WTC11 (cell line): Measurements from ENCODE around the gene YWHAQ. TPM values are rescaled to one million over a fixed set of nuclear protein-coding genes. Genes with fewer than 3 reads are reported as not detected.
A peak's percentile ranks its signal among the peaks of the same experiment; 100 is the strongest.
"Not testable (repeated sequence)": the region's sequence is repeated elsewhere in the genome, so short reads cannot be mapped to it uniquely, and the experiment has no call there.

Source experiments
- ATAC-seq: fragments of 200-7000 bp; cut with Tn5 transposase; 2 replicates; pipeline ENCODE4 v1.10.0; 2021; ENCODE audit warnings: mild to moderate bottlenecking, moderate library complexity
- CTCF ChIA-PET: fragments of 300-600 bp; sonication (Branson Sonifier 250); formaldehyde crosslinking; loops from one replicate; lab custom pipeline; 2021; ENCODE audit warnings: antibody characterized with exemption; lab: Charles Lee
- POLR2A ChIA-PET: fragments of 350-600 bp; sonication (Branson Sonifier 250); formaldehyde crosslinking; loops from one replicate; lab custom pipeline; 2021; ENCODE audit warnings: antibody characterized with exemption; lab: Charles Lee
- DNase-seq: peaks from one replicate; pipeline ENCODE4 v3.0.0; 2021; ENCODE audit warnings: low spot score
- H3K27ac Mint-ChIP-seq: 2 replicates; pipeline ENCODE4 v1.8.0; 2021; ENCODE audit warnings: mixed read lengths
- H3K27me3 Mint-ChIP-seq: 2 replicates; pipeline ENCODE4 v1.8.0; 2021; ENCODE audit warnings: low read depth, mild to moderate bottlenecking, moderate library complexity, mixed read lengths
- H3K36me3 Mint-ChIP-seq: 2 replicates; pipeline ENCODE4 v1.8.0; 2021; ENCODE audit warnings: mixed read lengths
- H3K4me1 Mint-ChIP-seq: 2 replicates; pipeline ENCODE4 v1.8.0; 2022; ENCODE audit warnings: mixed read lengths
- H3K4me3 Mint-ChIP-seq: 2 replicates; pipeline ENCODE4 v1.8.0; 2021; ENCODE audit warnings: mild to moderate bottlenecking, moderate library complexity, mixed read lengths
- H3K9me3 Mint-ChIP-seq: 2 replicates; pipeline ENCODE4 v1.8.0; 2021; ENCODE audit warnings: mixed read lengths
- ATF3 ChIP-seq: sonication (generic); formaldehyde crosslinking; conservative IDR thresholded peaks from 2 replicates; pipeline ENCODE4 v1.8.1; 2022; ENCODE audit warnings: mild to moderate bottlenecking, missing genetic modification reagents
- CDX4 ChIP-seq: fragments of 250-450 bp; sonication (Bioruptor Pico); IDR thresholded peaks from 2 replicates; pipeline ENCODE4 v1.9.0; 2021; ENCODE audit warnings: moderate library complexity, mild to moderate bottlenecking, inconsistent platforms, borderline replicate concordance
- E2F5 ChIP-seq: sonication (generic); formaldehyde crosslinking; IDR thresholded peaks from 2 replicates; pipeline ENCODE4 v1.8.1; 2022; ENCODE audit warnings: mild to moderate bottlenecking, moderate library complexity, missing genetic modification reagents
- EMX1 ChIP-seq: fragments of 250-450 bp; sonication (Bioruptor Pico); IDR thresholded peaks from 2 replicates; pipeline ENCODE4 v1.8.0; 2021; ENCODE audit warnings: mild to moderate bottlenecking
- FOXP1 ChIP-seq: sonication (generic); formaldehyde crosslinking; IDR thresholded peaks from 2 replicates; pipeline ENCODE4 v1.8.0; 2022; ENCODE audit warnings: missing genetic modification reagents, mild to moderate bottlenecking, moderate library complexity, borderline replicate concordance
- GRHL2 ChIP-seq: fragments of 250-450 bp; sonication (Bioruptor Pico); IDR thresholded peaks from 2 replicates; pipeline ENCODE4 v1.8.0; 2022; ENCODE audit warnings: mild to moderate bottlenecking, moderate library complexity; ENCODE audit not compliant: insufficient replicate concordance, severe bottlenecking
- JUN ChIP-seq: sonication (generic); formaldehyde crosslinking; IDR thresholded peaks from 2 replicates; pipeline ENCODE4 v1.8.0; 2023; ENCODE audit warnings: mild to moderate bottlenecking, missing genetic modification reagents
- MXD4 ChIP-seq: fragments of 250-450 bp; sonication (Bioruptor Pico); IDR thresholded peaks from 2 replicates; pipeline ENCODE4 v1.8.0; 2021; ENCODE audit warnings: mild to moderate bottlenecking, moderate library complexity, borderline replicate concordance
- NR3C1 ChIP-seq: sonication (generic); formaldehyde crosslinking; conservative IDR thresholded peaks from 2 replicates; pipeline ENCODE4 v1.8.1; 2023; ENCODE audit warnings: low read depth, mild to moderate bottlenecking, missing genetic modification reagents
- PRRX2 ChIP-seq: fragments of 250-450 bp; sonication (Bioruptor Pico); IDR thresholded peaks from 2 replicates; pipeline ENCODE4 v1.8.0; 2021; ENCODE audit warnings: mild to moderate bottlenecking
- RELA ChIP-seq: sonication (generic); formaldehyde crosslinking; IDR thresholded peaks from 2 replicates; pipeline ENCODE4 v1.8.1; 2022; ENCODE audit warnings: missing genetic modification reagents, mild to moderate bottlenecking, borderline replicate concordance
- SMAD3 ChIP-seq: sonication (generic); formaldehyde crosslinking; IDR thresholded peaks from 2 replicates; pipeline ENCODE4 v1.8.0; 2022; ENCODE audit warnings: missing genetic modification reagents, mild to moderate bottlenecking, borderline replicate concordance
- TEAD4 ChIP-seq: sonication (generic); formaldehyde crosslinking; IDR thresholded peaks from 2 replicates; pipeline ENCODE4 v1.8.0; 2022; ENCODE audit warnings: mild to moderate bottlenecking, missing genetic modification reagents
- USF1 ChIP-seq: sonication (generic); formaldehyde crosslinking; IDR thresholded peaks from 2 replicates; pipeline ENCODE4 v1.8.0; 2022; ENCODE audit warnings: mild to moderate bottlenecking, missing genetic modification reagents
- ZMAT4 ChIP-seq: fragments of 250-450 bp; sonication (Bioruptor Pico); IDR thresholded peaks from 2 replicates; pipeline ENCODE4 v1.9.0; 2021; ENCODE audit warnings: mild to moderate bottlenecking
- ZNF232 ChIP-seq: sonication (generic); formaldehyde crosslinking; IDR thresholded peaks from 2 replicates; pipeline ENCODE4 v1.8.0; 2022; ENCODE audit warnings: mild to moderate bottlenecking, missing genetic modification reagents
- ZNF263 ChIP-seq: sonication (generic); formaldehyde crosslinking; IDR thresholded peaks from 2 replicates; pipeline ENCODE4 v1.8.1; 2022; ENCODE audit warnings: low read depth, mild to moderate bottlenecking, moderate library complexity, missing genetic modification reagents
- ZNF281 ChIP-seq: sonication (generic); formaldehyde crosslinking; IDR thresholded peaks from 2 replicates; pipeline ENCODE4 v1.8.0; 2023; ENCODE audit warnings: mild to moderate bottlenecking, missing genetic modification reagents
- ZNF416 ChIP-seq: fragments of 250-450 bp; sonication (Bioruptor Pico); IDR thresholded peaks from 2 replicates; pipeline ENCODE4 v1.9.0; 2021; ENCODE audit warnings: mild to moderate bottlenecking, inconsistent platforms
- ZNF512 ChIP-seq: sonication (generic); formaldehyde crosslinking; IDR thresholded peaks from 2 replicates; pipeline ENCODE4 v1.8.1; 2022; ENCODE audit warnings: missing genetic modification reagents, borderline replicate concordance
- total RNA-seq: library from RNA; stranded (reverse); gene quantifications from 3 replicates; pipeline ENCODE4 v1.2.3, GENCODE V29; 2021

YWHAQ gene
- total RNA-seq, 1 experiment from 2014 or later = 395 TPM

GRCh38 chr2:9629222-9630116, 1.3 kb downstream of the YWHAQ start (continued):
- no peak for TF ChIP-seq ZMAT4 (CRISPR knock-in tag)
- no peak for TF ChIP-seq NR3C1 (CRISPR knock-in tag)
- TF ChIP-seq CDX4 (CRISPR knock-in tag) = no peak
- TF ChIP-seq, all 79 proteins: peak for 0

GRCh38 chr2:9627310-9627709, 3.5 kb downstream of the YWHAQ start:
- Mint-ChIP-seq H3K9me3 (no peaks in the 10 kb centered on the region), H3K27me3 (peaks cover 9% of the 10 kb centered on the region), H3K27ac (peak overlapping the region; percentile 55), H3K36me3 (peaks cover 56% of the 10 kb centered on the region), H3K4me3 (no peak overlapping the region; the same call in 1 of the 2 replicates), H3K4me1 (peaks cover 54% of the 10 kb centered on the region)
- ChIA-PET CTCF (no interaction called here), POLR2A (no interaction called here)
- no peak for ATAC-seq
- TF ChIP-seq SMAD3 (CRISPR knock-in tag) (no peak), MXD4 (CRISPR knock-in tag) (no peak)
- no peak for DNase-seq

GRCh38 chr2:9623151-9623550, 7.6 kb downstream of the YWHAQ start:
- DNase-seq (no peak), ATAC-seq (no peak)
- Mint-ChIP-seq H3K36me3 (peaks cover 43% of the 10 kb centered on the region), H3K4me3 (no peak overlapping the region), H3K27ac (peak overlapping the region; percentile 52; the same call in 1 of the 2 replicates), H3K4me1 (peaks cover 55% of the 10 kb centered on the region), H3K9me3 (no peaks in the 10 kb centered on the region), H3K27me3 (no peaks in the 10 kb centered on the region)
- ChIA-PET POLR2A (interaction anchor here (0.9 kb wide), 1 partner anchor 68 kb away, joined by 3 read pairs; no protein-coding TSS in a partner anchor), CTCF (interaction anchor here (1.5 kb wide), 1 partner anchor 147 kb away, joined by 4 read pairs; no protein-coding TSS in a partner anchor)
- TF ChIP-seq EMX1 (no peak), PRRX2 (no peak), ATF3 (CRISPR knock-in tag) (no peak), USF1 (CRISPR knock-in tag) (no peak), ZNF281 (CRISPR knock-in tag) (no peak), GRHL2 (CRISPR knock-in tag) (no peak), ZNF263 (no peak), ZNF512 (no peak), FOXP1 (CRISPR knock-in tag) (no peak), E2F5 (CRISPR knock-in tag) (no peak), JUN (CRISPR knock-in tag) (no peak), TEAD4 (CRISPR knock-in tag) (no peak), RELA (no peak), ZNF232 (no peak), ZNF416 (CRISPR knock-in tag) (no peak)

- not testable (repeated sequence) for H3K4me3 Mint-ChIP-seq
Measured at GRCh38 chr2:9621655-9622054, 9.1 kb downstream of the YWHAQ start.

More at GRCh38 chr2:9621655-9622054, 9.1 kb downstream of the YWHAQ start:
- H3K4me1 Mint-ChIP-seq = peaks cover 40% of the 10 kb centered on the region
- DNase-seq, ATAC-seq, H3K9me3 Mint-ChIP-seq, POLR2A ChIA-PET, CTCF ChIA-PET, H3K27me3 Mint-ChIP-seq: not testable (repeated sequence)
- peaks cover 38% of the 10 kb centered on the region for H3K36me3 Mint-ChIP-seq
- H3K27ac Mint-ChIP-seq = peak overlapping the region; percentile 30
